ENCODE measurements around the gene PDE6H.

Gene PDE6H

DNA sequence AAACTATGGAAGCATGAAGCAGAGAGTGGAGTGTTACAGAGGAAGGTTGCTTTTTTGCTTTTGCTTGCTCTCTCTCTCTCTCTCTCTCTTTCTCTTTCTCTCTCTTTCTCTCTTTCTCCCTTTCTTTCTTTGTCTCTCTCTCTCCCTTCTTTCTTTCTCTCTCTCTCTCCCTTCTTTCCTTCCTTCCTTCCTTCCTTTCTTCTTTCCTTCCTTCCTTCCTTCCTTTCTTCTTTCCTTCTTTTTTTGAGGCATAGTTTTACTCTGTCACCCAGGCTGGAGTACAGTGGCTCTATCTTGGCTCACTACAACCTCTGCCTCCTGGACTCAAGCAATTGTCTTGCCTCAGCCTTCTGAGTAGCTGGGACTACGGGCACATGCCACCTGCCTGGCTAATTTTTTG lies 19.1 kb upstream of the PDE6H start:
- ATAC-seq, result no peak
- TF ChIP-seq ZC3H10 (CRISPR knock-in tag; IDR thresholded peaks at IDR 0.05) (no peak), GLIS3 (CRISPR knock-in tag; IDR thresholded peaks at IDR 0.05) (no peak), CREB5 (CRISPR knock-in tag; IDR thresholded peaks at IDR 0.05; ENCODE audit: low read depth) (no peak), ZNF565 (CRISPR knock-in tag; conservative IDR thresholded peaks at IDR 0.05; ENCODE audit: low read depth) (no peak), RARB (CRISPR knock-in tag; IDR thresholded peaks at IDR 0.05) (no peak), TCF4 (CRISPR knock-in tag; IDR thresholded peaks at IDR 0.05; ENCODE audit: borderline replicate concordance) (no peak), CSDC2 (CRISPR knock-in tag; IDR thresholded peaks at IDR 0.05) (no peak), BACH2 (CRISPR knock-in tag; IDR thresholded peaks at IDR 0.05; ENCODE audit: borderline replicate concordance) (no peak), ZFP30 (CRISPR knock-in tag; IDR thresholded peaks at IDR 0.05) (no peak), ZNF8 (CRISPR knock-in tag; IDR thresholded peaks at IDR 0.05) (no peak), ZFP3 (CRISPR knock-in tag; IDR thresholded peaks at IDR 0.05) (no peak), ZNF70 (CRISPR knock-in tag; IDR thresholded peaks at IDR 0.05) (no peak), SNAI2 (CRISPR knock-in tag; IDR thresholded peaks at IDR 0.05) (no peak)
- TF ChIP-seq, protein P1, sequence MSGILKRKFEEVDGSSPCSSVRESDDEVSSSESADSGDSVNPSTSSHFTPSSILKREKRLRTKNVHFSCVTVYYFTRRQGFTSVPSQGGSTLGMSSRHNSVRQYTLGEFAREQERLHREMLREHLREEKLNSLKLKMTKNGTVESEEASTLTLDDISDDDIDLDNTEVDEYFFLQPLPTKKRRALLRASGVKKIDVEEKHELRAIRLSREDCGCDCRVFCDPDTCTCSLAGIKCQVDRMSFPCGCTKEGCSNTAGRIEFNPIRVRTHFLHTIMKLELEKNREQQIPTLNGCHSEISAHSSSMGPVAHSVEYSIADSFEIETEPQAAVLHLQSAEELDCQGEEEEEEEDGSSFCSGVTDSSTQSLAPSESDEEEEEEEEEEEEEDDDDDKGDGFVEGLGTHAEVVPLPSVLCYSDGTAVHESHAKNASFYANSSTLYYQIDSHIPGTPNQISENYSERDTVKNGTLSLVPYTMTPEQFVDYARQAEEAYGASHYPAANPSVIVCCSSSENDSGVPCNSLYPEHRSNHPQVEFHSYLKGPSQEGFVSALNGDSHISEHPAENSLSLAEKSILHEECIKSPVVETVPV (CRISPR knock-in tag; IDR thresholded peaks at IDR 0.05), result no peak
- TF ChIP-seq, protein P2, sequence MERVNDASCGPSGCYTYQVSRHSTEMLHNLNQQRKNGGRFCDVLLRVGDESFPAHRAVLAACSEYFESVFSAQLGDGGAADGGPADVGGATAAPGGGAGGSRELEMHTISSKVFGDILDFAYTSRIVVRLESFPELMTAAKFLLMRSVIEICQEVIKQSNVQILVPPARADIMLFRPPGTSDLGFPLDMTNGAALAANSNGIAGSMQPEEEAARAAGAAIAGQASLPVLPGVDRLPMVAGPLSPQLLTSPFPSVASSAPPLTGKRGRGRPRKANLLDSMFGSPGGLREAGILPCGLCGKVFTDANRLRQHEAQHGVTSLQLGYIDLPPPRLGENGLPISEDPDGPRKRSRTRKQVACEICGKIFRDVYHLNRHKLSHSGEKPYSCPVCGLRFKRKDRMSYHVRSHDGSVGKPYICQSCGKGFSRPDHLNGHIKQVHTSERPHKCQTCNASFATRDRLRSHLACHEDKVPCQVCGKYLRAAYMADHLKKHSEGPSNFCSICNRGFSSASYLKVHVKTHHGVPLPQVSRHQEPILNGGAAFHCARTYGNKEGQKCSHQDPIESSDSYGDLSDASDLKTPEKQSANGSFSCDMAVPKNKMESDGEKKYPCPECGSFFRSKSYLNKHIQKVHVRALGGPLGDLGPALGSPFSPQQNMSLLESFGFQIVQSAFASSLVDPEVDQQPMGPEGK (CRISPR knock-in tag; IDR thresholded peaks at IDR 0.05; ENCODE audit: borderline replicate concordance), result no peak
- TF ChIP-seq, protein P3, sequence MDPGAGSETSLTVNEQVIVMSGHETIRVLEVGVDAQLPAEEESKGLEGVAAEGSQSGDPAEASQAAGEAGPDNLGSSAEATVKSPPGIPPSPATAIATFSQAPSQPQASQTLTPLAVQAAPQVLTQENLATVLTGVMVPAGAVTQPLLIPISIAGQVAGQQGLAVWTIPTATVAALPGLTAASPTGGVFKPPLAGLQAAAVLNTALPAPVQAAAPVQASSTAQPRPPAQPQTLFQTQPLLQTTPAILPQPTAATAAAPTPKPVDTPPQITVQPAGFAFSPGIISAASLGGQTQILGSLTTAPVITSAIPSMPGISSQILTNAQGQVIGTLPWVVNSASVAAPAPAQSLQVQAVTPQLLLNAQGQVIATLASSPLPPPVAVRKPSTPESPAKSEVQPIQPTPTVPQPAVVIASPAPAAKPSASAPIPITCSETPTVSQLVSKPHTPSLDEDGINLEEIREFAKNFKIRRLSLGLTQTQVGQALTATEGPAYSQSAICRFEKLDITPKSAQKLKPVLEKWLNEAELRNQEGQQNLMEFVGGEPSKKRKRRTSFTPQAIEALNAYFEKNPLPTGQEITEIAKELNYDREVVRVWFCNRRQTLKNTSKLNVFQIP (CRISPR knock-in tag; IDR thresholded peaks at IDR 0.05; ENCODE audit: borderline replicate concordance, low read depth), result no peak

DNA sequence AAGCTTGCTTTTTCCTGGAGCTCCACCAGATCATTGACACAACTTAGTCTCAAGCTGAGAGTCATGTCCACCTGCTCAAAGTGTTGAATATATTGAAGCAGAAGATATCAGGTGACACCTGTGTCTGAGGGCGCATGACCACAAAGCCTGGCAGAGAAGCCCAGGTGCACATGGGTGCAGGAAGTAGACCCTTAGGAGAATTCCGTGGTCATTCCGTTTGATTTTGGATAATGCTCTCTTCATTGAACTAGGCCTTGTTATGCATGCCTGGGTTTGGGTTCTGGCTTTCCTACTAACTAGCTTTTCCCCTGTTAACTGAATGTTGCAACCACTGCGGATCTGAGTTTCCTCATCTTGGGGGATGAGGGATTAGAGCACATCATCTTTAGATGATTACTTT lies 18.6 kb upstream of the PDE6H start:
- ATAC-seq, result no peak

More for the DNA sequence above, 18.6 kb upstream of the PDE6H start:
- no peak for TF ChIP-seq ZFP3 (CRISPR knock-in tag; IDR thresholded peaks at IDR 0.05)
- no peak for TF ChIP-seq OSR1 (CRISPR knock-in tag; IDR thresholded peaks at IDR 0.05)
- TF ChIP-seq ESRRG (CRISPR knock-in tag; IDR thresholded peaks at IDR 0.05), result no peak
- TF ChIP-seq ARNTL (CRISPR knock-in tag; IDR thresholded peaks at IDR 0.05; ENCODE audit: borderline replicate concordance, low read depth), result no peak
- no peak for TF ChIP-seq ZNF70 (CRISPR knock-in tag; IDR thresholded peaks at IDR 0.05)
- TF ChIP-seq GLIS3 (CRISPR knock-in tag; IDR thresholded peaks at IDR 0.05), result no peak
- no peak for TF ChIP-seq ZNF565 (CRISPR knock-in tag; conservative IDR thresholded peaks at IDR 0.05; ENCODE audit: low read depth)
- TF ChIP-seq, protein P4, sequence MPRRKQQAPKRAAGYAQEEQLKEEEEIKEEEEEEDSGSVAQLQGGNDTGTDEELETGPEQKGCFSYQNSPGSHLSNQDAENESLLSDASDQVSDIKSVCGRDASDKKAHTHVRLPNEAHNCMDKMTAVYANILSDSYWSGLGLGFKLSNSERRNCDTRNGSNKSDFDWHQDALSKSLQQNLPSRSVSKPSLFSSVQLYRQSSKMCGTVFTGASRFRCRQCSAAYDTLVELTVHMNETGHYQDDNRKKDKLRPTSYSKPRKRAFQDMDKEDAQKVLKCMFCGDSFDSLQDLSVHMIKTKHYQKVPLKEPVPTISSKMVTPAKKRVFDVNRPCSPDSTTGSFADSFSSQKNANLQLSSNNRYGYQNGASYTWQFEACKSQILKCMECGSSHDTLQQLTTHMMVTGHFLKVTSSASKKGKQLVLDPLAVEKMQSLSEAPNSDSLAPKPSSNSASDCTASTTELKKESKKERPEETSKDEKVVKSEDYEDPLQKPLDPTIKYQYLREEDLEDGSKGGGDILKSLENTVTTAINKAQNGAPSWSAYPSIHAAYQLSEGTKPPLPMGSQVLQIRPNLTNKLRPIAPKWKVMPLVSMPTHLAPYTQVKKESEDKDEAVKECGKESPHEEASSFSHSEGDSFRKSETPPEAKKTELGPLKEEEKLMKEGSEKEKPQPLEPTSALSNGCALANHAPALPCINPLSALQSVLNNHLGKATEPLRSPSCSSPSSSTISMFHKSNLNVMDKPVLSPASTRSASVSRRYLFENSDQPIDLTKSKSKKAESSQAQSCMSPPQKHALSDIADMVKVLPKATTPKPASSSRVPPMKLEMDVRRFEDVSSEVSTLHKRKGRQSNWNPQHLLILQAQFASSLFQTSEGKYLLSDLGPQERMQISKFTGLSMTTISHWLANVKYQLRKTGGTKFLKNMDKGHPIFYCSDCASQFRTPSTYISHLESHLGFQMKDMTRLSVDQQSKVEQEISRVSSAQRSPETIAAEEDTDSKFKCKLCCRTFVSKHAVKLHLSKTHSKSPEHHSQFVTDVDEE (CRISPR knock-in tag; IDR thresholded peaks at IDR 0.05), result no peak
- TF ChIP-seq, protein P2 (CRISPR knock-in tag; IDR thresholded peaks at IDR 0.05; ENCODE audit: borderline replicate concordance), result no peak
- no peak for TF ChIP-seq RARB (CRISPR knock-in tag; IDR thresholded peaks at IDR 0.05)
- TF ChIP-seq TOX (CRISPR knock-in tag; IDR thresholded peaks at IDR 0.05; ENCODE audit: borderline replicate concordance), result no peak
- TF ChIP-seq ZNF8 (CRISPR knock-in tag; IDR thresholded peaks at IDR 0.05), result no peak
- TF ChIP-seq, protein P1 (CRISPR knock-in tag; IDR thresholded peaks at IDR 0.05), result no peak
- TF ChIP-seq BACH2 (CRISPR knock-in tag; IDR thresholded peaks at IDR 0.05; ENCODE audit: borderline replicate concordance), result no peak
- no peak for TF ChIP-seq ZFP30 (CRISPR knock-in tag; IDR thresholded peaks at IDR 0.05)
